Measurements from ENCODE around the gene CDH4.

DNA sequence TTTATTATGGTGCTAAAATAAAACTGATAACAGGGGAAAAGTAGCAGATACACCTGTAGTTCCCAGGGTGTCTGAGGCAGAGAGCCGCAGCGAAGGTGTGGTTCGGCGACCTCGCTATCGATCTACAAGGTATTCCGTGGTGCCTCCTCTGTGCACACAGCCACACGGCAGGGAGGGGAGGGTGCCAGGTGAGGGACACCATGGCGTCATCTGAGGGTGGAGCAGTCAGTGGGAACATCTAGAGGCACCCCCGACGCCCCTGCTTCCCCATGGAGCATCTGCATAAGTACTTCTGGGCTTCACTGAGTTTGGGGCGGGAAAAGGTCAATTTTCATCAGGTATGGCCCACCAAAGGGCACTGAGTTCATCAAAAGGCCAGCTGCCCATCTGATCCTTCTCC, 570.3 kb downstream of the CDH4 start:
- TF ChIP-seq CTCF (IDR thresholded peaks at IDR 0.05) (no peak), POLR2AphosphoS5 (IDR thresholded peaks at IDR 0.05; ENCODE audit: low read depth, low read length) (no peak), TCF7L2 (IDR thresholded peaks at IDR 0.05; ENCODE audit: low read depth, low read length) (no peak), REST (IDR thresholded peaks at IDR 0.05; ENCODE audit: insufficient read depth in 1 of 2, low read depth in 2 of 2, low read length in 1 of 2) (no peak)
